Measurements from ENCODE around the gene PNPT1.

DNA sequence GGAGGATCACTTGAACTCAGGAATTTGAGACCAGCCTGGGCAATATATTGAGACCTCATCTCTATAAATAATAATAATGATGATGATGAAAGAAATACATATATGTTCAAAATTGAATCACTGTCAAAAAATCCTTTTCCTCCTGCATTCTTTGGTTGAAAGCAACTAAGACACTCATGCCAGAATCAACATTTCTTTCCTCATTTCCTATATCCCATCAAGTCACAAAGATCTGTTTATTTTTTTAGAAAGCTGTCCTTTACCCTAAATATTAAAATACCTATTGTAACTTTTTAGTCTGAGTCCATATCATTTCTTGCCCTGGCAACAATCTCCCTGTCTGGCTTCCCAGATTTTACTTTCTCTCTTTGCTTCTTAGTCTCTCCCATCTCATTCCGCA is 44.4 kb downstream of the PNPT1 start:
- TF ChIP-seq, protein P1, sequence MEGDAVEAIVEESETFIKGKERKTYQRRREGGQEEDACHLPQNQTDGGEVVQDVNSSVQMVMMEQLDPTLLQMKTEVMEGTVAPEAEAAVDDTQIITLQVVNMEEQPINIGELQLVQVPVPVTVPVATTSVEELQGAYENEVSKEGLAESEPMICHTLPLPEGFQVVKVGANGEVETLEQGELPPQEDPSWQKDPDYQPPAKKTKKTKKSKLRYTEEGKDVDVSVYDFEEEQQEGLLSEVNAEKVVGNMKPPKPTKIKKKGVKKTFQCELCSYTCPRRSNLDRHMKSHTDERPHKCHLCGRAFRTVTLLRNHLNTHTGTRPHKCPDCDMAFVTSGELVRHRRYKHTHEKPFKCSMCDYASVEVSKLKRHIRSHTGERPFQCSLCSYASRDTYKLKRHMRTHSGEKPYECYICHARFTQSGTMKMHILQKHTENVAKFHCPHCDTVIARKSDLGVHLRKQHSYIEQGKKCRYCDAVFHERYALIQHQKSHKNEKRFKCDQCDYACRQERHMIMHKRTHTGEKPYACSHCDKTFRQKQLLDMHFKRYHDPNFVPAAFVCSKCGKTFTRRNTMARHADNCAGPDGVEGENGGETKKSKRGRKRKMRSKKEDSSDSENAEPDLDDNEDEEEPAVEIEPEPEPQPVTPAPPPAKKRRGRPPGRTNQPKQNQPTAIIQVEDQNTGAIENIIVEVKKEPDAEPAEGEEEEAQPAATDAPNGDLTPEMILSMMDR (conservative IDR thresholded peaks at IDR 0.05) = no peak
- no peak for TF ChIP-seq ZFX (IDR thresholded peaks at IDR 0.05)

All from C4-2B (cell line).